ENCODE results near the gene CARM1. TPM values are rescaled to one million over a fixed set of nuclear protein-coding genes. Genes with fewer than 3 reads are reported as not detected.

Gene CARM1
- total RNA-seq, 4 donors from 2014 or later = 12.2 to 14.8 (median 13.1) TPM

GRCh38 chr19:10922638-10923014 lies 51.3 kb downstream of the CARM1 start:
- intact Hi-C loops (cut with DNase I) = loop anchor here (10.0 kb wide), 1 partner anchor 48 kb away; the partner anchor contains the start of gene CARM1
- H3K36me3 ChIP-seq = peaks cover 30 to 50% of the 10 kb centered on the region in 2 donors

DNA sequence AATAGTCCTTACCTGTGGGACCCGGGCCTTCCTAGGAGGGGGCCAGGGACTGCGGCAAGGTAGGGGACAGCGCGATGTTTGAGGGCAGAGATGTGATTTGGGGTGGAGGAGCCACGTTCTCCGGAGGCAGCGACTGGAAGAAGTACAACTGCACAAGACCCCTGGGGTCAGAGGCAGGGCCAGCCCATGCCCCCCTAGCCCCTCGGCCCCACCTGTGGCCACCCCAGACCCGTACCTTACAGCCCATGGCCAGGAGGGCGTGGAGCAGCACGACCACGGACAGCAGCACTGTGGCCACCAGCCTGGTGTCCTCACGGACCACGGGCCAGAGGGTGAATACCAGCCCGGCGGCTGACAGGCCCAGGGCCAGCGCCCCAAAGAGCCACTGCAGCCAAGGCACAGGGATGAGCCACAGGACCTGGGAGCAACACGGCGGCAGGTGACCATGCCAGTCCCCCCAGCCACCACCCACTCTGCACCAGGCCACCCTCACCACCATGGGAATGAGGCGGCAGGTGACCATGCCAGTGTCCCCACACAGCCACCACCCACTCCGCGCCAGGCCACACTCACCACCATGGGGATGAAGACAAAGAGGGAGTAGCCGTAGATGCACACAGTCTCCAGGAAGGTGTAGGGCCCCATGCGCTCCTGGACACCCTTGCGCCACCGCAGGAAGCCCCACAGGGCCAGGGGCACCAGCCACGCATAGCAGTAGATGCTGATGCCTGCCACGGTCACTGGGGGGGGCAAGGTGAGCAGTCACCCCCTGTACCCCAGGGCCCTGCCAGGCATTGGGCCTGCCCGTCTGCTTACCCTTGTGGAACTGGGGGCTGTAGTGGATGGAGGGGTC lies 52.1 kb downstream of the CARM1 start:
- peaks cover 6 to 11% of the 10 kb centered on the region in 2 donors for H3K4me1 ChIP-seq
- peaks cover 30 to 50% of the 10 kb centered on the region in 2 donors for H3K36me3 ChIP-seq
- no peak overlapping the region for H3K27ac ChIP-seq
- WGBS, 2 donors = 95 to 98% methylated on average over 11 to 13 of the region's 29 CpGs
- no peak for DNase-seq
- no peak overlapping the region for H3K4me3 ChIP-seq (replicated peaks in 1 of 3)
- H3K27me3 ChIP-seq = no peaks in the 10 kb centered on the region
- intact Hi-C loops (cut with DNase I) = loop anchor here (10.0 kb wide), 1 partner anchor 49 kb away; the partner anchor contains the start of gene CARM1
- TF ChIP-seq CTCF (IDR thresholded peaks at IDR 0.05) (no peak), POLR2A (IDR thresholded peaks at IDR 0.05) (no peak)
- H3K9me3 ChIP-seq = no peaks in the 10 kb centered on the region

More at GRCh38 chr19:10922638-10923014, 51.3 kb downstream of the CARM1 start:
- TF ChIP-seq CTCF (IDR thresholded peaks at IDR 0.05) = no peak
- TF ChIP-seq POLR2A (IDR thresholded peaks at IDR 0.05) = no peak
- 92 to 93% methylated on average over 13 of the region's 13 CpGs for WGBS, 2 donors
- no peaks in the 10 kb centered on the region for H3K9me3 ChIP-seq
- H3K4me3 ChIP-seq (replicated peaks in 1 of 3) = no peak overlapping the region
- H3K27ac ChIP-seq = no peak overlapping the region
- H3K4me1 ChIP-seq = peaks cover 3 to 7% of the 10 kb centered on the region in 2 donors
- no peak for DNase-seq
- no peaks in the 10 kb centered on the region for H3K27me3 ChIP-seq

- no peak overlapping the region for H3K27ac ChIP-seq
- DNase-seq = no peak
- H3K4me1 ChIP-seq = peaks cover 10 to 14% of the 10 kb centered on the region in 2 donors
- no peaks in the 10 kb centered on the region for H3K9me3 ChIP-seq
- TF ChIP-seq POLR2A (IDR thresholded peaks at IDR 0.05) (no peak), CTCF (IDR thresholded peaks at IDR 0.05) (no peak)
- H3K27me3 ChIP-seq = no peaks in the 10 kb centered on the region
- intact Hi-C loops (cut with DNase I) = loop anchor here (10.0 kb wide), 1 partner anchor 50 kb away; the partner anchor contains the start of gene CARM1
- 89 to 92% methylated on average over 13 of the region's 13 CpGs for WGBS, 2 donors
- H3K4me3 ChIP-seq (replicated peaks in 1 of 3) = no peak overlapping the region
- peaks cover 27 to 41% of the 10 kb centered on the region in 2 donors for H3K36me3 ChIP-seq
Measured at GRCh38 chr19:10924597-10924996, 53.2 kb downstream of the CARM1 start.

DNA sequence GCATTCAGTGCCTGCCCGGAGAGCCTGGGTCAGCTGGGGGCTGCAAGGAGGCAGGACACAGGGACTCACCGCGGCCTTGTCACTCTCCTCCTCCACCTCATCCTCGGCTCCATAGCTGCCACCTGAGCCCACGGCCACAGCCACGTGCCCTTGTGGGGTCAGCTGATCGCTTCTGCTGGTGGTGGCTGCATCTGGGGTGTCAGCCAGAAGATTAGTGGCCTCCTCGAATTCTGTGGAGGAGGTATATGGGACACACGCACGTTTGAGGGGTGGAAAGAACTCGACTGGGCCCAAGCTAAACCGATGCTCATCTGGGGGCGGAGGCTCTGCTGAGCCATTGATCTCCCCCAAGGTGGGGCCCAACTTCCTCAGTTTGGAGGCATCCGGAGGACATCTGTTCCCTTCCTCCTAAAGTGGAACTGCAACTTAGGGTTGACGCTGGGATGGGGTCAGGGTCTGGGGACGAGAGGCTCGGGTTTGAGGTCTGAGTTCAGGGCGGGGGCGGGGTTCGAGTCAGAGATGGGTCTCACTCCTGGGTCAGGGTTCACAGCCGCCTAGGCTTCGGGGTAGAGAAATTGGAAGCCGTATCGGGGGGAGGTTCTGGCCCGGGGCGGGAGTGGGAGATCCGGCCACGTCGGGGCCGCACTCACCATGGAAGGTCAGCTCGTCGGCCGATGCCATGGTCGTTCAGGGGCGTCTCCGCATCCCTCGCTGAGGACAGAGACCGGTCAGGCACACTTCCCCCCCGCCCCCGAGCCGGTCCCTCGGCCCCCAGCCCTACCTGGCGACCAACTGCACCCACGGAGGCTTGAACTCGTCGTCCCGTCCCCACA lies 56.6 kb downstream of the CARM1 start:
- H3K4me3 ChIP-seq (replicated peaks in 1 of 3) = peak overlapping the region; percentile 63 to 94 (median 70)
- no peaks in the 10 kb centered on the region for H3K9me3 ChIP-seq
- peaks cover 15 to 19% of the 10 kb centered on the region in 2 donors for H3K4me1 ChIP-seq
- peak; percentile 10 to 19 for DNase-seq
- WGBS, 2 donors = 1 to 4% methylated on average over 23 to 24 of the region's 47 CpGs
- no peak for TF ChIP-seq POLR2A (IDR thresholded peaks at IDR 0.05)
- no peak for TF ChIP-seq CTCF (IDR thresholded peaks at IDR 0.05)
- H3K27ac ChIP-seq = peak overlapping the region; percentile 64 to 75 (median 74)
- intact Hi-C loops (cut with DNase I) = loop anchor here (10.0 kb wide), 1 partner anchor 53 kb away; the partner anchor contains the start of gene CARM1
- H3K36me3 ChIP-seq = peaks cover 15 to 17% of the 10 kb centered on the region in 2 donors
- no peaks in the 10 kb centered on the region for H3K27me3 ChIP-seq

Data from thyroid gland (tissue), 4 donors.